Measurements from ENCODE around the gene CLDN22. TPM values are rescaled to one million over a fixed set of nuclear protein-coding genes. Genes with fewer than 3 reads are reported as not detected.

Gene CLDN22
- total RNA-seq, 1 donor from 2014 or later, result not detected

- H3K27ac Mint-ChIP-seq, result no peak overlapping the region
Observed at GRCh38 chr4:183362036-183362435, 42.0 kb upstream of the CLDN22 start.

GRCh38 chr4:183360161-183360919 lies 40.3 kb upstream of the CLDN22 start:
- no peak overlapping the region for H3K27ac Mint-ChIP-seq
- no peak for DNase-seq (ENCODE audit: low spot score, unreplicated experiment)
- peaks cover 3% of the 10 kb centered on the region for H3K9me3 Mint-ChIP-seq (ENCODE audit: low read depth)
- H3K27me3 Mint-ChIP-seq, result peaks cover 7% of the 10 kb centered on the region
- peaks cover 1% of the 10 kb centered on the region for H3K36me3 Mint-ChIP-seq (ENCODE audit: insufficient read depth)
- no peak for TF ChIP-seq CTCF (IDR thresholded peaks at IDR 0.05; ENCODE audit: unreplicated experiment)
- H3K4me1 Mint-ChIP-seq (ENCODE audit: low read depth), result peaks cover 16% of the 10 kb centered on the region
- no peak overlapping the region for H3K4me3 Mint-ChIP-seq (ENCODE audit: low read depth)

More at GRCh38 chr4:183362036-183362435, 42.0 kb upstream of the CLDN22 start:
- Mint-ChIP-seq H3K4me1 (ENCODE audit: low read depth) (peaks cover 10% of the 10 kb centered on the region), H3K4me3 (ENCODE audit: low read depth) (no peak overlapping the region), H3K9me3 (ENCODE audit: low read depth) (peaks cover 3% of the 10 kb centered on the region), H3K27me3 (peaks cover 9% of the 10 kb centered on the region), H3K36me3 (ENCODE audit: insufficient read depth) (peaks cover 1% of the 10 kb centered on the region)
- TF ChIP-seq CTCF (IDR thresholded peaks at IDR 0.05; ENCODE audit: unreplicated experiment), result no peak
- DNase-seq (ENCODE audit: low spot score, unreplicated experiment), result no peak

GRCh38 chr4:183358215-183358755 lies 38.2 kb upstream of the CLDN22 start:
- Mint-ChIP-seq H3K9me3 (ENCODE audit: low read depth) (peaks cover 3% of the 10 kb centered on the region), H3K36me3 (ENCODE audit: insufficient read depth) (peaks cover 1% of the 10 kb centered on the region), H3K27ac (no peak overlapping the region), H3K4me1 (ENCODE audit: low read depth) (peaks cover 18% of the 10 kb centered on the region), H3K4me3 (ENCODE audit: low read depth) (no peak overlapping the region), H3K27me3 (peaks cover 2% of the 10 kb centered on the region)
- no peak for TF ChIP-seq CTCF (IDR thresholded peaks at IDR 0.05; ENCODE audit: unreplicated experiment)
- DNase-seq (ENCODE audit: low spot score, unreplicated experiment), result no peak

- TF ChIP-seq CTCF (IDR thresholded peaks at IDR 0.05; ENCODE audit: unreplicated experiment), result no peak
- Mint-ChIP-seq H3K4me3 (ENCODE audit: low read depth) (no peak overlapping the region), H3K9me3 (ENCODE audit: low read depth) (peaks cover 3% of the 10 kb centered on the region), H3K4me1 (ENCODE audit: low read depth) (peaks cover 17% of the 10 kb centered on the region), H3K36me3 (ENCODE audit: insufficient read depth) (peaks cover 1% of the 10 kb centered on the region), H3K27ac (no peak overlapping the region), H3K27me3 (peaks cover 2% of the 10 kb centered on the region)
- no peak for DNase-seq (ENCODE audit: low spot score, unreplicated experiment)
Observed at GRCh38 chr4:183356931-183357675, 37.0 kb upstream of the CLDN22 start.

GRCh38 chr4:183356173-183356830 lies 36.2 kb upstream of the CLDN22 start:
- no peak for DNase-seq (ENCODE audit: low spot score, unreplicated experiment)
- H3K9me3 Mint-ChIP-seq (ENCODE audit: low read depth), result peaks cover 3% of the 10 kb centered on the region
- H3K36me3 Mint-ChIP-seq (ENCODE audit: insufficient read depth), result peaks cover 1% of the 10 kb centered on the region
- TF ChIP-seq CTCF (IDR thresholded peaks at IDR 0.05; ENCODE audit: unreplicated experiment), result no peak
- H3K27ac Mint-ChIP-seq, result no peak overlapping the region
- peaks cover 17% of the 10 kb centered on the region for H3K4me1 Mint-ChIP-seq (ENCODE audit: low read depth)
- H3K4me3 Mint-ChIP-seq (ENCODE audit: low read depth), result no peak overlapping the region
- H3K27me3 Mint-ChIP-seq, result peaks cover 2% of the 10 kb centered on the region

Measured in progenitor cell of endocrine pancreas (in vitro differentiated cells).